Effector CD4-positive, alpha-beta T cell (primary cell): ENCODE measurements around the gene LY6G5B.

ENCODE experiments used
- DNase-seq: peaks from one replicate; pipeline ENCODE4 v3.0.0-alpha.2; 2020
- total RNA-seq: gene quantifications from one replicate; lab custom pipeline; 2026; lab: John Stamatoyannopoulos, UW

The LY6G5B gene
- 3.8 reads per million, percentile 14 among the genes with 10 or more reads in this experiment for total RNA-seq

- DNase-seq = no peak
These were observed at the start of gene LY6G5B for GRCh38 chr6:31669676-31670075. LY6G5B (plus strand) TSS chr6:31669976; CDS start chr6:31670951, 975 bp downstream.

- no peak for DNase-seq
These were observed 49.0 kb upstream of the LY6G5B start, which contains the start of gene PRRC2A for GRCh38 chr6:31620586-31621319. PRRC2A (plus strand) TSS chr6:31620715; CDS start chr6:31622790, 2,075 bp downstream.

- no peak for DNase-seq
These were observed 48.3 kb upstream of the LY6G5B start for GRCh38 chr6:31621320-31621939.

GRCh38 chr6:31621991-31622390 lies 47.8 kb upstream of the LY6G5B start:
- no peak for DNase-seq

GRCh38 chr6:31622684-31623091 lies 47.1 kb upstream of the LY6G5B start:
- DNase-seq = no peak

GRCh38 chr6:31624070-31624469 lies 45.7 kb upstream of the LY6G5B start:
- DNase-seq = no peak

GRCh38 chr6:31626952-31627351 lies 42.8 kb upstream of the LY6G5B start:
- DNase-seq = no peak

GRCh38 chr6:31627690-31628287 lies 42.0 kb upstream of the LY6G5B start:
- no peak for DNase-seq

GRCh38 chr6:31629014-31629413 lies 40.8 kb upstream of the LY6G5B start:
- no peak for DNase-seq

- DNase-seq = no peak
These were observed 39.4 kb upstream of the LY6G5B start for GRCh38 chr6:31630177-31630934.

GRCh38 chr6:31631209-31631608 lies 38.6 kb upstream of the LY6G5B start:
- DNase-seq = no peak

GRCh38 chr6:31631681-31632278 lies 38.0 kb upstream of the LY6G5B start:
- DNase-seq = no peak

- no peak for DNase-seq
These were observed 37.4 kb upstream of the LY6G5B start for GRCh38 chr6:31632279-31632946.

- DNase-seq = no peak
These were observed 36.3 kb upstream of the LY6G5B start for GRCh38 chr6:31633447-31633846.

- DNase-seq = no peak
These were observed 35.6 kb upstream of the LY6G5B start for GRCh38 chr6:31634131-31634530.

GRCh38 chr6:31634969-31635575 lies 34.7 kb upstream of the LY6G5B start:
- no peak for DNase-seq

GRCh38 chr6:31636698-31637596 lies 32.8 kb upstream of the LY6G5B start:
- DNase-seq = no peak

- DNase-seq = no peak
These were observed 30.7 kb upstream of the LY6G5B start for GRCh38 chr6:31639043-31639442.

- DNase-seq = no peak
These were observed 30.3 kb upstream of the LY6G5B start for GRCh38 chr6:31639449-31639861.

GRCh38 chr6:31640612-31641011 lies 29.2 kb upstream of the LY6G5B start:
- DNase-seq = no peak

- no peak for DNase-seq
These were observed 28.4 kb upstream of the LY6G5B start for GRCh38 chr6:31641370-31641769.
